HEK293 (cell line): Measurements from ENCODE around the gene DLG2.

Source experiments
- GLIS1 ChIP-seq: fragments of 450-650 bp; formaldehyde crosslinking; IDR thresholded peaks from 2 replicates; pipeline ENCODE4 v1.5.1; 2016; ENCODE audit warnings: missing biosample characterization, missing genetic modification characterization
- SETDB1 ChIP-seq: IDR thresholded peaks from one replicate; pipeline ENCODE4 v1.6.1; 2017; ENCODE audit warnings: mild to moderate bottlenecking, low read length, moderate library complexity, mixed read lengths; ENCODE audit not compliant: insufficient read length
- SP2 ChIP-seq: fragments of 450-650 bp; formaldehyde crosslinking; IDR thresholded peaks from 2 replicates; pipeline ENCODE4 v1.5.1; 2016; ENCODE audit warnings: missing biosample characterization, missing genetic modification characterization
- ZNF274 ChIP-seq, 2 experiments: fragments of 200-500 bp in 1 of 2; fragments of 450-650 bp in 1 of 2; sonication (Bioruptor generic) in 1 of 2; formaldehyde crosslinking in 1 of 2; IDR thresholded peaks; 2 replicates each; pipeline versions ENCODE4 v1.5.1 to v1.6.1; 2014 to 2016; ENCODE audit warnings: borderline replicate concordance in 1 of 2, inconsistent platforms in 1 of 2, low read length in 1 of 2, missing biosample characterization in 1 of 2, missing genetic modification characterization in 1 of 2
- TF ChIP-seq, protein P1 (sequence below): fragments of 450-650 bp; formaldehyde crosslinking; IDR thresholded peaks from 2 replicates; pipeline ENCODE4 v1.5.1; 2016; ENCODE audit warnings: missing biosample characterization, missing genetic modification characterization
- TF ChIP-seq, protein P2 (sequence below): fragments of 450-650 bp; formaldehyde crosslinking; IDR thresholded peaks from 2 replicates; pipeline ENCODE4 v1.5.1; 2016; ENCODE audit warnings: missing biosample characterization, missing genetic modification characterization
- TF ChIP-seq, protein P3 (sequence below): fragments of 450-650 bp; formaldehyde crosslinking; IDR thresholded peaks from 2 replicates; pipeline ENCODE4 v1.5.1; 2016; ENCODE audit warnings: missing biosample characterization, missing genetic modification characterization
- TF ChIP-seq, protein P4 (sequence below): fragments of 450-650 bp; formaldehyde crosslinking; IDR thresholded peaks from 2 replicates; pipeline ENCODE4 v1.5.1; 2016; ENCODE audit warnings: missing biosample characterization, missing genetic modification characterization

DNA sequence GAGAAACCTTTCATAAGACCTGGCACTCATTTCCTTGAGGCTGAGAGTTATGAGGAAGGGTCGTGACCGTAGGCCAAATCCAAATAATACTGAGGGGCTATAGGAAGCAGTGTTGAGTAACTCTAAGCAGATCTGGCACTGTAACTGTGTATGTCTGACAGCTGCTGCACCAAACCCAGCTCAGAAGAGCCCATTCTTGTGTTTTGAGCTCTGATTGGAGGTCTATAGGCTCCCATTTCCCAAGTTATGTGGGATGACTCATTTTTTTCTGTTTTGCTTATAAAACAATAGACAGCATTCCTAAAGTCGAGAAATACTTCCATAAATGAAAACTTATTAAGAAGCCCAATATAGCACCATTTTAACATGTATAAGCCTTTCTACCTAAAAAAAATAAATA, 645.8 kb downstream of the DLG2 start:
- TF ChIP-seq SP2: no peak
- TF ChIP-seq, protein P1, sequence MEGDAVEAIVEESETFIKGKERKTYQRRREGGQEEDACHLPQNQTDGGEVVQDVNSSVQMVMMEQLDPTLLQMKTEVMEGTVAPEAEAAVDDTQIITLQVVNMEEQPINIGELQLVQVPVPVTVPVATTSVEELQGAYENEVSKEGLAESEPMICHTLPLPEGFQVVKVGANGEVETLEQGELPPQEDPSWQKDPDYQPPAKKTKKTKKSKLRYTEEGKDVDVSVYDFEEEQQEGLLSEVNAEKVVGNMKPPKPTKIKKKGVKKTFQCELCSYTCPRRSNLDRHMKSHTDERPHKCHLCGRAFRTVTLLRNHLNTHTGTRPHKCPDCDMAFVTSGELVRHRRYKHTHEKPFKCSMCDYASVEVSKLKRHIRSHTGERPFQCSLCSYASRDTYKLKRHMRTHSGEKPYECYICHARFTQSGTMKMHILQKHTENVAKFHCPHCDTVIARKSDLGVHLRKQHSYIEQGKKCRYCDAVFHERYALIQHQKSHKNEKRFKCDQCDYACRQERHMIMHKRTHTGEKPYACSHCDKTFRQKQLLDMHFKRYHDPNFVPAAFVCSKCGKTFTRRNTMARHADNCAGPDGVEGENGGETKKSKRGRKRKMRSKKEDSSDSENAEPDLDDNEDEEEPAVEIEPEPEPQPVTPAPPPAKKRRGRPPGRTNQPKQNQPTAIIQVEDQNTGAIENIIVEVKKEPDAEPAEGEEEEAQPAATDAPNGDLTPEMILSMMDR: no peak
- no peak for TF ChIP-seq ZNF274 (IDR thresholded peaks at IDR 0.05; ENCODE audit: low read length)
- TF ChIP-seq ZNF274 (tag by site-specific recombination; IDR thresholded peaks at IDR 0.05; ENCODE audit: borderline replicate concordance): no peak
- TF ChIP-seq, protein P2, sequence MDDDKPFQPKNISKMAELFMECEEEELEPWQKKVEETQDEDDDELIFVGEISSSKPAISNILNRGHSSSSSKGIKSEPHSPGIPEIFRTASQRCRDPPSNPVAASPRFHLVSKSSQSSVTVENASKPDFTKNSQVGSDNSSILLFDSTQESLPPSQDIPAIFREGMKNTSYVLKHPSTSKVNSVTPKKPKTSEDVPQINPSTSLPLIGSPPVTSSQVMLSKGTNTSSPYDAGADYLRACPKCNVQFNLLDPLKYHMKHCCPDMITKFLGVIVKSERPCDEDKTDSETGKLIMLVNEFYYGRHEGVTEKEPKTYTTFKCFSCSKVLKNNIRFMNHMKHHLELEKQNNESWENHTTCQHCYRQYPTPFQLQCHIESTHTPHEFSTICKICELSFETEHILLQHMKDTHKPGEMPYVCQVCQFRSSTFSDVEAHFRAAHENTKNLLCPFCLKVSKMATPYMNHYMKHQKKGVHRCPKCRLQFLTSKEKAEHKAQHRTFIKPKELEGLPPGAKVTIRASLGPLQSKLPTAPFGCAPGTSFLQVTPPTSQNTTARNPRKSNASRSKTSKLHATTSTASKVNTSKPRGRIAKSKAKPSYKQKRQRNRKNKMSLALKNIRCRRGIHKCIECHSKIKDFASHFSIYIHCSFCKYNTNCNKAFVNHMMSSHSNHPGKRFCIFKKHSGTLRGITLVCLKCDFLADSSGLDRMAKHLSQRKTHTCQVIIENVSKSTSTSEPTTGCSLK (tag by site-specific recombination): no peak
- no peak for TF ChIP-seq SETDB1
- TF ChIP-seq, protein P3, sequence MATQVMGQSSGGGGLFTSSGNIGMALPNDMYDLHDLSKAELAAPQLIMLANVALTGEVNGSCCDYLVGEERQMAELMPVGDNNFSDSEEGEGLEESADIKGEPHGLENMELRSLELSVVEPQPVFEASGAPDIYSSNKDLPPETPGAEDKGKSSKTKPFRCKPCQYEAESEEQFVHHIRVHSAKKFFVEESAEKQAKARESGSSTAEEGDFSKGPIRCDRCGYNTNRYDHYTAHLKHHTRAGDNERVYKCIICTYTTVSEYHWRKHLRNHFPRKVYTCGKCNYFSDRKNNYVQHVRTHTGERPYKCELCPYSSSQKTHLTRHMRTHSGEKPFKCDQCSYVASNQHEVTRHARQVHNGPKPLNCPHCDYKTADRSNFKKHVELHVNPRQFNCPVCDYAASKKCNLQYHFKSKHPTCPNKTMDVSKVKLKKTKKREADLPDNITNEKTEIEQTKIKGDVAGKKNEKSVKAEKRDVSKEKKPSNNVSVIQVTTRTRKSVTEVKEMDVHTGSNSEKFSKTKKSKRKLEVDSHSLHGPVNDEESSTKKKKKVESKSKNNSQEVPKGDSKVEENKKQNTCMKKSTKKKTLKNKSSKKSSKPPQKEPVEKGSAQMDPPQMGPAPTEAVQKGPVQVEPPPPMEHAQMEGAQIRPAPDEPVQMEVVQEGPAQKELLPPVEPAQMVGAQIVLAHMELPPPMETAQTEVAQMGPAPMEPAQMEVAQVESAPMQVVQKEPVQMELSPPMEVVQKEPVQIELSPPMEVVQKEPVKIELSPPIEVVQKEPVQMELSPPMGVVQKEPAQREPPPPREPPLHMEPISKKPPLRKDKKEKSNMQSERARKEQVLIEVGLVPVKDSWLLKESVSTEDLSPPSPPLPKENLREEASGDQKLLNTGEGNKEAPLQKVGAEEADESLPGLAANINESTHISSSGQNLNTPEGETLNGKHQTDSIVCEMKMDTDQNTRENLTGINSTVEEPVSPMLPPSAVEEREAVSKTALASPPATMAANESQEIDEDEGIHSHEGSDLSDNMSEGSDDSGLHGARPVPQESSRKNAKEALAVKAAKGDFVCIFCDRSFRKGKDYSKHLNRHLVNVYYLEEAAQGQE (tag by site-specific recombination): no peak
- TF ChIP-seq, protein P4, sequence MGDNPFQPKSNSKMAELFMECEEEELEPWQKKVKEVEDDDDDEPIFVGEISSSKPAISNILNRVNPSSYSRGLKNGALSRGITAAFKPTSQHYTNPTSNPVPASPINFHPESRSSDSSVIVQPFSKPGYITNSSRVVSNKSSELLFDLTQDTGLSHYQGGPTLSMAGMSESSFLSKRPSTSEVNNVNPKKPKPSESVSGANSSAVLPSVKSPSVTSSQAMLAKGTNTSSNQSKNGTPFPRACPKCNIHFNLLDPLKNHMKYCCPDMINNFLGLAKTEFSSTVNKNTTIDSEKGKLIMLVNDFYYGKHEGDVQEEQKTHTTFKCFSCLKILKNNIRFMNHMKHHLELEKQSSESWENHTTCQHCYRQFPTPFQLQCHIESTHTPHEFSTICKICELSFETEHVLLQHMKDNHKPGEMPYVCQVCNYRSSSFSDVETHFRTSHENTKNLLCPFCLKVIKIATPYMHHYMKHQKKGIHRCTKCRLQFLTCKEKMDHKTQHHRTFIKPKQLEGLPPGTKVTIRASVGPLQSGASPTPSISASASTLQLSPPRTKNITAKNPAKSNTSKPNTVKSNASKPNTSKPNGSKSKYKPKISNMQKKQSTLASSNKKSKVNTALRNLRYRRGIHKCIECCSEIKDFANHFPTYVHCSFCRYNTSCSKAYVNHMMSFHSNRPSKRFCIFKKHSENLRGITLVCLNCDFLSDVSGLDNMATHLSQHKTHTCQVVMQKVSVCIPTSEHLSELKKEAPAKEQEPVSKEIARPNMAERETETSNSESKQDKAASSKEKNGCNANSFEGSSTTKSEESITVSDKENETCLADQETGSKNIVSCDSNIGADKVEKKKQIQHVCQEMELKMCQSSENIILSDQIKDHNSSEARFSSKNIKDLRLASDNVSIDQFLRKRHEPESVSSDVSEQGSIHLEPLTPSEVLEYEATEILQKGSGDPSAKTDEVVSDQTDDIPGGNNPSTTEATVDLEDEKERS (tag by site-specific recombination): no peak
- no peak for TF ChIP-seq GLIS1
